ENCODE data around the gene RAB13.

Gene RAB13

GRCh38 chr1:153977250-153978240 is 8.6 kb downstream of the RAB13 start, which contains the start of gene JTB:
Gene JTB (minus strand): TSS chr1:153977674. CDS start chr1:153977252, 422 bp downstream.
- DNase-seq: peak; percentile 97

GRCh38 chr1:153976819-153977249 is 9.3 kb downstream of the RAB13 start:
- DNase-seq: peak; percentile 63

- DNase-seq: no peak
These were observed 12.6 kb downstream of the RAB13 start for GRCh38 chr1:153973525-153973924.

DNA sequence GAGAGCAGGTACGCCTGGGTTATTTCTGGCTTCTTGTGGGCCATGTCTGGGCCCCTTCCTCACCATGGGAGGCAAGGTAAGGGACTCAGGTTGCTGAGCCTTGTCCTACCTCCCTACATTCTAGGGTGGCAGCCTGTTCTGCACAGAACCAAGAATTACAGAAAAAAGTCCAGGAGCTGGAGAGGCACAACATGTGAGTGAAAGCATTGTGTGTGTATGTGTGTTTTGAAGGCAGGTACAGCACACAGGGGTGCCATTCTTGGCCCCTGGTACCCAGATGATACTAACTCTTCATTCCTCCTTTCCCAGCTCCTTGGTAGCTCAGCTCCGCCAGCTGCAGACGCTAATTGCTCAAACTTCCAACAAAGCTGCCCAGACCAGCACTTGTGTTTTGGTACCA is 13.1 kb downstream of the RAB13 start:
- no peak for DNase-seq

DNA sequence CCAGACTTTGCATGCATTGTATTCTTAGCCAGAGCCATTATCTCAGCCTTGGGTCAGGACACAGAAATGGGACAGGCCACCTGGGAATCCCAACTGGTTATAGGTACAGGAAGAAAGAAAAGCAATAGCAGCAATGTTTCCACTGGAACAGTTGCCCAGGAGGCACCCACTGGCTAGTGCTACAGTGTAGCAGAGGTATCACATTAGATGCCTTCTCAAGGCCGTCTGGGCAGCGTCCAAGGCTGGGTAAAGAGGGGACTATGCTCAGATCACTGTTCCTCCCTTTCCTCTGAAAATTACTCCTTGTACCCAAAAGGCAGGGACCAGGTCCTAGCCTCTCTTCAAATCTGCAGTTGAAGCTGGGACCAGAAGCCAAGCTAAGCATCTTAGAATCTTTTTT is 15.8 kb downstream of the RAB13 start:
- no peak for DNase-seq

- no peak for DNase-seq
These were observed 17.2 kb downstream of the RAB13 start for GRCh38 chr1:153968972-153969371.

DNA sequence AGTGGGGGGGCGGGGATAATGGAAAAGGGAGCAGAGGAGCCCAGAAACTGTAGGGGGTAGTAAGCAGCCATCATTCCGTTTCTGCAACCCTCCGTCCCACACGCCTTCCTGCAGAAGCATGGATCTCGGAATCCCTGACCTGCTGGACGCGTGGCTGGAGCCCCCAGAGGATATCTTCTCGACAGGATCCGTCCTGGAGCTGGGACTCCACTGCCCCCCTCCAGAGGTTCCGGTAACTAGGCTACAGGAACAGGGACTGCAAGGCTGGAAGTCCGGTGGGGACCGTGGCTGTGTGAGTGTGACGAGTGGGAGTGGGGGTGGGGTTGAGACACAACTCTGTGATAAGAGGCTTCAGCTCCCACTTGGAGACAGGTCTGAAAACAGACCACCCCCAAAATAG is 17.7 kb downstream of the RAB13 start:
- peak; percentile 59 for DNase-seq

- DNase-seq: no peak
These were observed 18.2 kb downstream of the RAB13 start for GRCh38 chr1:153968000-153968363.

GRCh38 chr1:153967107-153967999 is 18.8 kb downstream of the RAB13 start, which contains the start of gene CREB3L4:
Gene CREB3L4 (plus strand): TSS chr1:153967902. CDS start chr1:153968526, 624 bp downstream.
- peak; percentile 100 for DNase-seq

DNA sequence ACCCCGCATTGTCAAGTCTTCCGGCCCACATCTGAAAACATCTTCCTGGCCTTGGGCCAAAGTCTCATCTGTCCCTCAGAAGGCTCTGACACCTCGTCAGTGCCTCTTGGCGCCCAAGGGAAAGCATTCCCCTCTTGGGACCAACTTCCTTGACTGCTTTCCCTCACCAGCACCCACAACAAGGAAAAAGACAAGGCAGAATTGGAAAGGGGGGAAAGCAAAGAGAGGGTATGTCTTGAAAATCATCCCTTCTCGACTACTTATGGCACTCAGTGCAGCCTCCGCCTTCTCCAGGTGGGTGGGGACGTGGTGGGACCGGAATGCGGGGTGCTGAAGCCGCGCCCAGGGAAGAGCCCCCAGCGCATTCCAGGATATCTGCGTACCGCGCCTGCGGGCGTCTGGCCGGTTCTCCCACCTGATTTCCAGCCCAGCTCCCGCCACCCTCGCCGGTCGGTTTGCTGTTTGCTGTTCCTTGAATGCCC is 22.2 kb downstream of the RAB13 start:
- peak; percentile 94 for DNase-seq

DNA sequence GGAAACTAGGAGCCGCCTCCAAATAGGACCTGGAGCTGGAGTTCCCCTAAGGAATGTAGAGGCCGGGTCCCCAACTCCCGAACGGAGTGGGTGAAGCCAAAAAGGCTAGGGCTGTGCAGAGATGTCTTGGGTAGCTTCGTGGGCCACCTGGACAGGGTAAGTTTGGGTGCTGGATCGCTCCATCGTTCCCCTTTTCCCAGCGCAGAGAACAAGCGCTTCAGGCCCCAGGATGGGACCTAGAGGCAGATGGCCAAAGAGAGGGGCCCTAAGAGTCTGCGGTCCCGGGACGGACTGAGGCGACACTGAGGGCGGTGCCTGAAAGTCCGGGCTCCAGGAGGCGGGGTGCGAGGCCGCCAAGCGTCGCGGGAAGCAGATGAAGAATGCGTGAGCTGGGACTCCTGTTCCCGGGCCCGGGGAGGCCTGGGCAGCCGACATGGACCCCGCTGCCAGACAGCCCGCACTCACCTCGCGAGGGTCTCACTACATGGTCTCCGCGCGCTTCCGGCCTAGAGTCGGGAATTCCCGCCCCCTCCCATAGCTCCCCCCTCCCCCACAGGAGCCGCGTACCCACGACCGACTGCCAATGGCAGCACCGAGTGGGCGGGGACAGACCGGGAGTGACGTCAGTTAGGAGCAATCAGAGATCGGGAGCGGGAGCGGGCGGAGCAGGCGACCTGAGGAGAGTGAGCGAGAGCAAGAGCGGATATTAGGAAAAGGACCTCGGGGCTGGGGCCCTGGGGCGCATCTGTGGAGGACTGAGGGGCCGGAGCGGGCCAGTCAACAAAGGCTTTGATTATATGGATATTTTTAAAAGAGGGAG is 22.9 kb downstream of the RAB13 start, which contains the start of gene SLC39A1:
Gene SLC39A1, minus strand, starts transcription at position 508 of the 820 bp plus-strand sequence. CDS start 822 bp downstream, outside the sequence.
- peak; percentile 100 for DNase-seq

DNA sequence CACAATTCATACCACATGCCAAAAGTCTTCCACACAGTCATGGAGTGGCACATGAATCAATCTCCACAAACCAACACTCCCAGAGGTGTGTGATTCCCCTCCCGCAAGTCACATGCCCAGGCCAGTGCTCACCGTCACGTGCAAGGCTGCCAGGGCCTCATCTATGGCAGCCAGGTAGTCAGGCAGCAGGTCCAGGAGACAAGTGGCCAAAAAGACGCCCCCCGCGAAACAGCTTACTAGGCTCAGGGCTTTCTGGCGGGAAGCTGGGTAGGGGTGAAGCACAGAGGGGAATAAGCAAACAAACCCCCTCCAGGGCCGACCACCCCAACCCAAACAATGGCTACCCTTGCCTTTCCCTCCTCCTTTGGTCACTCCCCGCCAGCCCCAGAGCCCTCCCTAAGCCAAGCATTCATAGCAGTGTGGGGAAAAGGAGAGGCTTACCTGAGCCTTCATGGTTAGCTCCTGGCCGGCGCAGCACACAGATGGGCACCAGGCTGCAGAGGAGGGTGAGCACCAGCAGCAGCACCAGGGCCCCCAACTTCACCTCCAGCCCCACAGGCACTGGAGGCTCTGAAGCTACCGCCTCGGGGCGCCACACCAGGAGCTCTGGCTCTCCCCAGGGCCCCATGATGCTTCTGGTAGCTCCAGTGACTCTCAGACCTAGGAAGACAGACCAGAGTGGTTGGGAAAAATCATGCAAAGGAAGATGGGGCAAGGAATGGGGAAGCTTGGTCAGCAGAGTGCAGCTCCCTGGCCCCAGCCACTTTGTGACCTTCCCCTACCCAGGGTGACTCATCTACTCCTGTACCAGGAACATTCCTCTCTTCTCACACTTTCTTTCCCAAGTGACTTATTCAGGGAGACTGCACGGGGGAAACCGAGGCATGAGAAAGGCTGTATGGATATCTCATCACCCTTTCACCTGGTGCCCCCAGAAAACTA is 23.8 kb downstream of the RAB13 start:
- DNase-seq: no peak

DNA sequence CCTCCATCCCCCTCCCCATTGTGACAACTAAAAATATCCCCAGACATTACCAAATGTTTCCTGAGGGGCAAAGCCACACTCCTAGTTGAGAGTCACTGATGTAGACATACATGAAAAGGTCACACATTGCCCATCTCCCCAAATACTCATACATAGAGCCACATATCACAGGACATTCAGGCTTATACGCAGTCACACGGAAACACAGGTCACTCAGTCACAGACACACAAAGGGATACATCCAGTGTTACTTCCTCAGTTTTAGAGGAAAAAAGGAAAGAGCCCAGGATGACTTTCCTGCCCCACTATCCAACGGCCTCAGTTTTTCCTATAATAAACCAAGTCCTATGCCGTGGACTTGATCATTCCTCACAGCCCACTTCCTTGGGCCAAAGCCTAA is 24.7 kb downstream of the RAB13 start:
- no peak for DNase-seq

GRCh38 chr1:153960206-153960605 is 25.9 kb downstream of the RAB13 start:
- DNase-seq: no peak

DNA sequence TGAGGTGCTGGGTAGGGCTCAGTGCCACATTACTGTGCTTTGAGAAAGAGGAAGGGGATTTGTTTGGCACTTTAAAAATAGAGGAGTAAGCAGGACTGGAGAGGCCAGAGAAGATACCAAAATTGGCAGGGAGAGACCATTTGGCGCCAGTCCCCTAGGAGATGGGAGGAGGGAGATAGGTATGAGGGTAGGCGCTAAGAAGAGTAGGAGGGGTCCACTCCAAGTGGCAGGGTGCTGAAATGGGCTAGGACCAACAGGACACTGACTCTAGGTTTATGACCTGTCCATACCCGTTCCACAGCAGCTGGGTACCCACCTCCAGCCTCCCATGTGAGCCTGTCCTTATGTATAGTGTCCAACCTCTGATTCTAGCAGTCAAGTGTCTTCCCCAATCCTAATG is 26.7 kb downstream of the RAB13 start:
- DNase-seq: no peak

DNA sequence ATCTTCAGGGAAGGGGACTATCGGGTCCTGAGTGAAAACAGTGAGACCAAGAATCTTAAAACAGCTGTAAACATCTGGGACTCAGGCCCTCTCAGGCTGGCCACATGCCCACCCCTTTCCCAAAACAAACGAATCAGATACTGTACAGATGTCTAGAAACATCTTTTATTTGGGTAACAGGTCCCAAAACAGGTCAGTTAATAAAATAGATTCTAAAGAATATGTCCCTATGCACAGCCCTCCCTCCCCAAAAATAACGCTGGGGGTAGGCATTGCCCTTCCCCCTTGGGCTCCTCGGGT is 27.2 kb downstream of the RAB13 start:
- no peak for DNase-seq

DNA sequence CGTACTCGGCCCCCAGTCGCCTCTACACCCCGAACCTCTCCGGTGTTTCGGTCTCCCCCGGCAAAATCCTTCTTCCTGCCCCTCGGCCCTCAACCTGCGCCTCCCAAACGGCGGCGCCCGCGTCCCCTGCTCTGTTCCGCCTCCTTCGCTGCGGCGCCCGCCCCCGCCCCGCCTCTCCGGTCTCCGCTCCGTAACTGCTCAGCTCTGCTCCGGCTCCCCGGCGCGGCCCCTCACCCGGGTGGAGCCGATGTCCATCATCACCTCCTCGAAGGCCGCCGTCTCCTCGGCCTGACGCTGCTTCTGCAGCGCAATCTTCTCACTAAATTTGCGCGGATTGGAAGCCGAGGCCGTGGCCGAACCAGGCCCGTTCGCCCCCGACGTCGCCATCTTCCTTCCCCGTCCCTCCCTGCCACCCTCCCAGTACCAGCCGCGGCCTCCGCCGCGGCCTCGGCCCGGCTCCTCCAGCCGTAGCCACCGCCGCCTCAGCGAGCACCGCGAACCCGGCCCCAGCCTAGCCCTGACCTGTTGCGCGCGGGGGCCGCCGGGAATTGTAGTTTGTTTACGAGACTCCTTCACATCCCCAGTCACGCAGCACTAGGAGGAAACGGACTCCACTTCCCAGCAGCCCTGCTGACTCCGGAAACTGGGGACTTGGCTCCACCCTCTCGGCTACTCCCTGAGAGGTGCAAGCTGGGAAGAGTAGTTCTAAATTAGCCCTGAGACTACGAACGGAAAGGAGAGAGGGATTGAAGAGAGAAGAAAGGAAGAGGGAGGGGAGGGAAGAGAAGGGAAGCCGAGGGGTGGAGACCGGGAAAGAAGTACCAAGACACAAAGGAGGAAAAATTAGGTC is 27.8 kb downstream of the RAB13 start, which contains the start of gene CRTC2:
Gene CRTC2, minus strand, starts transcription at position 502 of the 850 bp plus-strand sequence. Its CDS starts 115 bp downstream, at position 387.
- peak; percentile 100 for DNase-seq

GRCh38 chr1:153957744-153958110 is 28.4 kb downstream of the RAB13 start:
- no peak for DNase-seq

GRCh38 chr1:153956997-153957715 is 29.0 kb downstream of the RAB13 start:
- DNase-seq: no peak
